Measurements from ENCODE around the gene P2RX4.
"Not testable (repeated sequence)": the region's sequence is repeated elsewhere in the genome, so short reads cannot be mapped to it uniquely, and the experiment has no call there.

The P2RX4 gene

DNA sequence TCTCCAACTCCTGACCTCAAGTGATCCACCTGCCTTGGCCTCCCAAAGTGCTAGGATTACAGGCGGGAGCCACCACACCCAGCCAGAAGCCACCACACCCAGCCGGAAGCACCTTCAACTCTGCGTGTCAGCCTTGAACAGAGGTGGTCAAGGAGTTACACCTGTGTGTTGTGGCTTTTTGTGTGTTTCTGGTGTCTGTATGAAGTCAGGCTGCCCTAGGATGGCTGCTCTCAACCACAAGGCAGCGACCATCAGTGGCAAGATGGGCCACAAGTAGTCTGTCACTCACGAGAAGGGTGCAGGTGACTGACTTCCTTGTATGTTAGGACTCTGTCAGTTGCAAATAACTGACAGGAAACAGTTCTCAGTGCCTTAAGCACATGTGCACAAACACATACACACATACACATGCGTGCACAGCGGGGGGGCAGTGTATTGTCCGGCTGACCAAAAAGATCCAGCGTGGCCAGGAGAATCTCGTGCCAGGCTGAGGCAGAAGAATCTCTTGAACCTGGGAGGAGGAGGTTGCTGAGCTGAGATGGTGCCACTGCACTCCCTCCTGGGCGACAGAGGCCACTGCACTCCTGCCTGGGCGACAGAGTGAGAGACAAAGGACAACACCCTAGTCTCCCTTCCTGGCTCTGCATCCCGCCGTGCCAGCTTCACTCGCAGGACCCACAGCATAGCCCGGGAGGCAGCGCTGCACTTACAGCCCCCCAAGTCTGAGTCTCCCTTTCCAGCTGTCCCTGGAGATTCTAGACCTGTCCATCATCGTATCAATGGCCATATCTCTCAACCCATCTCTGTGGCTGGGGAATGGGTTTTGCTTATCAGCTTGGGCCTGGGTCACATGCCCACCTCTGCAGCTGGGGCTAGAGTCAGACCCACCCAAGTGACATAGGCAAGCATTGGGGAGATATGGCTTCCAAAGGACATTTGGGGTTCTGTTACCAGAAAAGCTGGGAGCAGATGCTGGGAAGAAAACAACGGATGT is 13.7 kb downstream of the P2RX4 start:
- Histone ChIP-seq H3K36me3 (no peaks in the 10 kb centered on the region), H3K4me1 (no peaks in the 10 kb centered on the region; the same call in 1 of the 2 replicates), H3K4me3 (ENCODE audit: low read depth, low read length) (no peak overlapping the region), H3K27me3 (no peaks in the 10 kb centered on the region), H3K9me3 (no peaks in the 10 kb centered on the region)
- TF ChIP-seq, protein P1, sequence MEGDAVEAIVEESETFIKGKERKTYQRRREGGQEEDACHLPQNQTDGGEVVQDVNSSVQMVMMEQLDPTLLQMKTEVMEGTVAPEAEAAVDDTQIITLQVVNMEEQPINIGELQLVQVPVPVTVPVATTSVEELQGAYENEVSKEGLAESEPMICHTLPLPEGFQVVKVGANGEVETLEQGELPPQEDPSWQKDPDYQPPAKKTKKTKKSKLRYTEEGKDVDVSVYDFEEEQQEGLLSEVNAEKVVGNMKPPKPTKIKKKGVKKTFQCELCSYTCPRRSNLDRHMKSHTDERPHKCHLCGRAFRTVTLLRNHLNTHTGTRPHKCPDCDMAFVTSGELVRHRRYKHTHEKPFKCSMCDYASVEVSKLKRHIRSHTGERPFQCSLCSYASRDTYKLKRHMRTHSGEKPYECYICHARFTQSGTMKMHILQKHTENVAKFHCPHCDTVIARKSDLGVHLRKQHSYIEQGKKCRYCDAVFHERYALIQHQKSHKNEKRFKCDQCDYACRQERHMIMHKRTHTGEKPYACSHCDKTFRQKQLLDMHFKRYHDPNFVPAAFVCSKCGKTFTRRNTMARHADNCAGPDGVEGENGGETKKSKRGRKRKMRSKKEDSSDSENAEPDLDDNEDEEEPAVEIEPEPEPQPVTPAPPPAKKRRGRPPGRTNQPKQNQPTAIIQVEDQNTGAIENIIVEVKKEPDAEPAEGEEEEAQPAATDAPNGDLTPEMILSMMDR (IDR thresholded peaks at IDR 0.05; ENCODE audit: low read depth, low read length), result peak; percentile 57
- peak; percentile 39 for DNase-seq

DNA sequence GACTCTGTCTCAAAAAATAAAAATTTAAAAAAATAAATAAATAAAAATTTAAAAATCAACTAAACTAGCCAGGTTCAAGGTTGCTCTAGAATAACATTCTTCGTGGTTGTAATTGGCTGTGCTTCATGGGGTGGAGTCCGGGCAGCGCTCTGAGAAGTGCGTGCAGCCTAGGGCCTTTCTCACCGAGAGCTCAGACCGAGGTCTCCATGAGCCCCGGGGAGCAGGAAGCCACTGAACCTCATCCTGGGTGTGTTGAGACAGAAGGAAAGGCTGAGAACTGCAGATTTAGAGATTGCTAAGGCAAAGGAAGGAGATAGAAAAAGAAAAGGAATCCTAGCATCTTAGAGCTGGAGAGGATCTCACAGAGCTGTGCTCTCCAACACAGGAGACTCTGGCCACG is 14.7 kb downstream of the P2RX4 start:
- H3K9me3 ChIP-seq, result no peaks in the 10 kb centered on the region
- no peaks in the 10 kb centered on the region for H3K27me3 ChIP-seq
- H3K36me3 ChIP-seq, result no peaks in the 10 kb centered on the region
- TF ChIP-seq, protein P1 (IDR thresholded peaks at IDR 0.05; ENCODE audit: low read depth, low read length), result no peak
- no peak overlapping the region for H3K4me3 ChIP-seq (ENCODE audit: low read depth, low read length)
- no peaks in the 10 kb centered on the region; the same call in 1 of the 2 replicates for H3K4me1 ChIP-seq
- no peak for DNase-seq

DNA sequence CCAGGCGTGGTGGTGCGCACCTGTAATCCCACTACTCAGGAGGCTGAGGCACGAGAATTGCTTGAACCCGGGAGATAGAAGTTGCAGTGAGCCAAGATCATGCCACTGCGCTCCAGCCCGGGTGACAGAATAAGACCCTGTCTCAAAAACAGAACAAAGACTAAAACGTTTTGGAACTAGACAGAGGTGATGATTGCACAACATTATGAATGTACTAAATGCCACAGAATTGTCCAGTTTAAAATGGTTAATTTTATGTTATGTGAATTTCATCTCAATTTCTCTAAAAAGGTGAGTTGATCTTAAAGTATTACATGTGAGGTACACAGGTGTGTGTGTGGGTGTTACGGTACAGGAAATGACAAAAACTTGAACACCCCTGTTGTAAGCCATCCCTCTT is 16.5 kb downstream of the P2RX4 start:
- Histone ChIP-seq H3K4me3 (ENCODE audit: low read depth, low read length) (no peak overlapping the region), H3K36me3 (no peaks in the 10 kb centered on the region), H3K27me3 (no peaks in the 10 kb centered on the region), H3K4me1 (no peaks in the 10 kb centered on the region; the same call in 1 of the 2 replicates), H3K9me3 (no peaks in the 10 kb centered on the region)
- TF ChIP-seq, protein P1 (IDR thresholded peaks at IDR 0.05; ENCODE audit: low read depth, low read length), result no peak
- no peak for DNase-seq

DNA sequence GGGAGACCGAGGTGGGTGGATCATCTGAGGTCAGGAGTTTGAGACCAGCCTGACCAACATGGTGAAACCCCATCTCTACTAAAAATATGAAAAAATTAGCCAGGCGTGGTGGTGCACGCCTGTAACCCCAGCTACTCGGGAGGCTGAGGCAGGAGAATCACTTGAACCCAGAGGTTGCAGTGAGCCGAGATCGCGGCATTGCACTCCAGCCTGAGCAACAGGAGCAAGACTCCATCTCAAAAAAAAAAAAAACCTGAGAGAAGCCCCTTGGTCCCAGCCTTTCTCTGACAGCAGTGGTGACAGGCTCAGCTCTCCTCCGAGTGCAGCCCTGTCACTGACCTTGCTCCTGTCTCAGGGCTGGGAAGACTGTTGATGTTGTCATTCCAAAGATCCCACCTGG is 16.9 kb downstream of the P2RX4 start:
- H3K27me3 ChIP-seq; DNase-seq; H3K9me3 ChIP-seq; H3K4me1 ChIP-seq; H3K36me3 ChIP-seq; H3K4me3 ChIP-seq (ENCODE audit: low read depth, low read length): not testable (repeated sequence)

DNA sequence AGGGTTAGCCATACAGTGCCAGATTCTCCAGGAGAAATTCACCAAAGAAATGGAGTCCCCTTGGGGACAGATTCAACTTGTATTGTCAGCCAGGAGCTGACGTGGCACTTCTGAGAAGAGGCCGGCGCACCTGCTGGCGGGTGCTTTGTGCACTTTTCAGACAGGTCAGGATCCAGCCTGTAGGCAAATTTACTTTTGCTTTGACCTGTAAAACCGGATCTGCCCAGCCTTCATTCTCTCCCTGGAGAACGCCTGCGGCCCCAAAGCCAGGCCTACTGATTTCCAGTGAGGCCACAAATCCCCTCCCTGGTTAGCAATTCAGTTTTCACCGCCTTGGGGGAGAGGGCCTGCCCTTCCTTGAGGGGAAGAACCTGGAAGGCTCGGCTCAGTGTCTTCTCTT is 17.4 kb downstream of the P2RX4 start:
- Histone ChIP-seq H3K4me1 (no peaks in the 10 kb centered on the region; the same call in 1 of the 2 replicates), H3K36me3 (no peaks in the 10 kb centered on the region), H3K4me3 (ENCODE audit: low read depth, low read length) (no peak overlapping the region), H3K27me3 (no peaks in the 10 kb centered on the region), H3K9me3 (no peaks in the 10 kb centered on the region)
- no peak for DNase-seq
- TF ChIP-seq, protein P1 (IDR thresholded peaks at IDR 0.05; ENCODE audit: low read depth, low read length), result no peak

DNA sequence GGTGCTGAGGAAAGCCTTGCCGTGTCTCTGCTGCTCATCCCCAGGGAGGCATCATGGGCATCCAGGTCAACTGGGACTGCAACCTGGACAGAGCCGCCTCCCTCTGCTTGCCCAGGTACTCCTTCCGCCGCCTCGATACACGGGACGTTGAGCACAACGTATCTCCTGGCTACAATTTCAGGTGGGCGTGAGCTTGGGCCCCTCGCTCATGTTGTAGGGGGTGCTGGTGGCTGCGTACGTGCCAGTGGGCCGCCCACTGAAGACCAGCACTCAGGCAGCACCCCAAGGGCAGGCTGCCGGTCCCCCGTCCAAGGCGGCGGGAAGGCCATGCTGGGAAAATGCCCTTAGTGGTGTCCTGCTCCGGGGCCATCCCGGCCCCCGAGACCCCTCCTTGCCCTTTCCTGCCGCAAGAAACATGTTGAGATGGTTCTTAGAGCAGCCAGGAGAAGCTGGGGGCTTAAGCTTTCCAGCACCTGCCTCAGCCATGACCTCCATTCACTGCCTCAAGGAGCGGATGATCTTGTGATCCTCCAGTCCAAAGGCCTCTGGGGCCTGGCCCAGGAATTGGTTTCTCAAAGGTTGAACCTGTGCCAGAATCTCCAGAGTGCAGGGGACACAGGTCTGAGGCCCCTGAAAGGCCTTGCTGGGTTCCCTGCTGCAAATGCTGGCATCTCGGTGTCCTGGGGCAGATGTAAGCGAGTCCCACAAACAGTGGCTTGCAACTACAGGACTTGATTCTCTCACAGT is 19.2 kb downstream of the P2RX4 start:
- TF ChIP-seq, protein P1 (IDR thresholded peaks at IDR 0.05; ENCODE audit: low read depth, low read length), result no peak
- Histone ChIP-seq H3K9me3 (no peaks in the 10 kb centered on the region), H3K4me1 (no peaks in the 10 kb centered on the region), H3K36me3 (no peaks in the 10 kb centered on the region), H3K27me3 (no peaks in the 10 kb centered on the region), H3K4me3 (ENCODE audit: low read depth, low read length) (no peak overlapping the region)
- DNase-seq, result no peak
